GM18526 (cell line): ENCODE data around the gene KIAA0930.

Experiments used
- POLR2A ChIP-seq: IDR thresholded peaks from 3 replicates; pipeline ENCODE4 v1.6.1; 2011; ENCODE audit not compliant: insufficient read length; ENCODE audit errors: extremely low read depth

Gene KIAA0930

GRCh38 chr22:45268958-45269844 lies 28.5 kb upstream of the KIAA0930 start:
- no peak for TF ChIP-seq POLR2A

- no peak for TF ChIP-seq POLR2A
Measured at GRCh38 chr22:45268167-45268957, 27.7 kb upstream of the KIAA0930 start.

GRCh38 chr22:45265535-45265934 lies 24.8 kb upstream of the KIAA0930 start:
- TF ChIP-seq POLR2A = no peak

GRCh38 chr22:45263463-45264269 lies 23.0 kb upstream of the KIAA0930 start:
- TF ChIP-seq POLR2A = no peak

GRCh38 chr22:45262931-45263462 lies 22.3 kb upstream of the KIAA0930 start:
- no peak for TF ChIP-seq POLR2A

GRCh38 chr22:45262195-45262930 lies 21.7 kb upstream of the KIAA0930 start:
- peak; percentile 15 for TF ChIP-seq POLR2A

- TF ChIP-seq POLR2A = no peak
Measured at GRCh38 chr22:45261407-45262088, 20.9 kb upstream of the KIAA0930 start.

GRCh38 chr22:45259754-45260394 lies 19.2 kb upstream of the KIAA0930 start:
- no peak for TF ChIP-seq POLR2A

- TF ChIP-seq POLR2A = no peak
Measured at GRCh38 chr22:45254789-45255278, 14.1 kb upstream of the KIAA0930 start.

- no peak for TF ChIP-seq POLR2A
Measured at GRCh38 chr22:45254388-45254787, 13.7 kb upstream of the KIAA0930 start.

GRCh38 chr22:45253039-45253641 lies 12.4 kb upstream of the KIAA0930 start:
- no peak for TF ChIP-seq POLR2A

GRCh38 chr22:45251825-45252224 lies 11.1 kb upstream of the KIAA0930 start:
- TF ChIP-seq POLR2A = no peak
